ENCODE results near the gene MOB1B. TPM values are rescaled to one million over a fixed set of nuclear protein-coding genes. Genes with fewer than 3 reads are reported as not detected.

MOB1B gene
- total RNA-seq, 6 donors from 2014 or later: 10.5 to 34.3 (median 24.2) TPM

- no peak for TF ChIP-seq POLR2A (IDR thresholded peaks at IDR 0.05)
- TF ChIP-seq, protein P1, sequence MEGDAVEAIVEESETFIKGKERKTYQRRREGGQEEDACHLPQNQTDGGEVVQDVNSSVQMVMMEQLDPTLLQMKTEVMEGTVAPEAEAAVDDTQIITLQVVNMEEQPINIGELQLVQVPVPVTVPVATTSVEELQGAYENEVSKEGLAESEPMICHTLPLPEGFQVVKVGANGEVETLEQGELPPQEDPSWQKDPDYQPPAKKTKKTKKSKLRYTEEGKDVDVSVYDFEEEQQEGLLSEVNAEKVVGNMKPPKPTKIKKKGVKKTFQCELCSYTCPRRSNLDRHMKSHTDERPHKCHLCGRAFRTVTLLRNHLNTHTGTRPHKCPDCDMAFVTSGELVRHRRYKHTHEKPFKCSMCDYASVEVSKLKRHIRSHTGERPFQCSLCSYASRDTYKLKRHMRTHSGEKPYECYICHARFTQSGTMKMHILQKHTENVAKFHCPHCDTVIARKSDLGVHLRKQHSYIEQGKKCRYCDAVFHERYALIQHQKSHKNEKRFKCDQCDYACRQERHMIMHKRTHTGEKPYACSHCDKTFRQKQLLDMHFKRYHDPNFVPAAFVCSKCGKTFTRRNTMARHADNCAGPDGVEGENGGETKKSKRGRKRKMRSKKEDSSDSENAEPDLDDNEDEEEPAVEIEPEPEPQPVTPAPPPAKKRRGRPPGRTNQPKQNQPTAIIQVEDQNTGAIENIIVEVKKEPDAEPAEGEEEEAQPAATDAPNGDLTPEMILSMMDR (IDR thresholded peaks at IDR 0.05): no peak
- no peak for TF ChIP-seq POLR2AphosphoS5 (IDR thresholded peaks at IDR 0.05)
- no peak for TF ChIP-seq EP300 (IDR thresholded peaks at IDR 0.05)
- DNase-seq (peak in 1 of 2 donors; percentile 65), ATAC-seq (ENCODE audit: low FRiP score in 2 of 2) (peak in 1 of 2 donors; percentile 56)
- Histone ChIP-seq H3K4me3 (peak overlapping the region in 3 of 4 donors; percentile 65 to 94 (median 72)), H3K4me1 (peaks cover 15 to 43% (median 37%) of the 10 kb centered on the region in 4 donors), H3K9me3 (no peaks in the 10 kb centered on the region), H3K36me3 (no peaks in the 10 kb centered on the region), H3K27me3 (no peaks in the 10 kb centered on the region), H3K27ac (peak overlapping the region; percentile 85 to 92 (median 89))
- 71 to 78% methylated on average over 5 of the region's 5 CpGs for WGBS, 2 donors
Measured at GRCh38 chr4:70992391-70992881, 90.3 kb downstream of the MOB1B start.

DNA sequence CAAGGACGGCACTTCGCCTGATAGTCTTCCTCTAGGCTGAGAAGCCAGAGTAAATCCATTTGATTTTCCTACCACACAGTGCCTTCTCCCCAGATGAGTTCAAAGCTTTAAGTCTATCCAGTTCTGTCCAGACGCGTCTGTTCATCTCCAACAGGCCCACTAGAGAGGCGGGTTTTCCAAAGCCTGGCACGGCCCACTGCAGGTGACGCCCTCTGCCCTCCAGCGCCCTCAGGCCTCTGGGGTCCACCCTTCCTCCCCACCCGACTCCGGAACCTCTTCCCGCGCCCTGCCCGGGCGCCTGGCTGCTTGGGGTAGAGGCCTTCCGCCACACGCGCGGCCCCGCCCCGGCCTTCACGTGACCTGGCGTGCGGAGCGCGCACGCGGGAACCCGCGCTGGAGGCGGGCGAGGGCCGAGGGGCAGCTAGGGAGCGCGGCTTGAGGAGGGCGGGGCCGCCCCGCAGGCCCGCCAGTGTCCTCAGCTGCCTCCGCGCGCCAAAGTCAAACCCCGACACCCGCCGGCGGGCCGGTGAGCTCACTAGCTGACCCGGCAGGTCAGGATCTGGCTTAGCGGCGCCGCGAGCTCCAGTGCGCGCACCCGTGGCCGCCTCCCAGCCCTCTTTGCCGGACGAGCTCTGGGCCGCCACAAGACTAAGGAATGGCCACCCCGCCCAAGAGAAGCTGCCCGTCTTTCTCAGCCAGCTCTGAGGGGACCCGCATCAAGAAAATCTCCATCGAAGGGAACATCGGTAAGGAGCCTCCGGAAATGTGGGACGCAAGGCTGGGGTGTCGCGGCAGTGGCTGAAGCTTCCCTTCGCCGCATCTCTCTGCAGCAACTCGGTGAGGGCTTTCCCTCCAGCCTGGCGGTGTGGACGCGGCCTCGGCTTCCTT lies 91.3 kb downstream of the MOB1B start, which contains the start of gene DCK:
Gene DCK (plus strand): TSS at position 469 of the 888 bp plus-strand sequence. CDS start 187 bp downstream, at position 656.
- peak within 1 kb of the TSS; percentile 65 to 94 (median 78) for H3K4me3 ChIP-seq
- no peaks in the 10 kb centered on the region for H3K9me3 ChIP-seq
- H3K4me1 ChIP-seq: peaks cover 23 to 49% (median 41%) of the 10 kb centered on the region in 4 donors
- no peaks in the 10 kb centered on the region for H3K27me3 ChIP-seq
- H3K27ac ChIP-seq: peak within 1 kb of the TSS; percentile 85 to 92 (median 89)
- WGBS, 2 donors: 1% methylated on average over 25 to 45 of the region's 74 CpGs
- no peaks in the 10 kb centered on the region for H3K36me3 ChIP-seq
- DNase-seq: peak; percentile 92 to 99
- TF ChIP-seq EP300 (IDR thresholded peaks at IDR 0.05) (peak in 1 of 4 donors; percentile 48), POLR2AphosphoS5 (IDR thresholded peaks at IDR 0.05) (peak; percentile 74 to 83), POLR2A (IDR thresholded peaks at IDR 0.05) (peak; percentile 62 to 94 (median 74))
- TF ChIP-seq, protein P1 (IDR thresholded peaks at IDR 0.05): peak in 1 of 6 experiments; percentile 6
- ATAC-seq (ENCODE audit: low FRiP score in 2 of 2): peak; percentile 97 to 99

DNA sequence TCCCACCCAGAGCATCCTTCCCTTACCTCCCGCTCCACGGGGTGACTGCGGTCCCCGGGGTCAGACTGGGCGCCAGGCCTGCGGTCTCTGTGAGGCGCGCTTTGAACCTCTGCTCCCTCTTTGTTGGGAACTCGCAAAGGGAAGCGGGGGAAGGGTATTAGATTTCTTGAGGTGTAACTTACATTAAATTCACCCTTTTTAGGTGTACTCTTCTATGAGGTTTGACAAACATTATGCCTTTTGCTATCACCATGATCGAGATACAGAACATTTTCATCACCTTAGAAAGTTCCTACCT lies 91.8 kb downstream of the MOB1B start:
- DNase-seq (peak in 1 of 2 donors; percentile 30), ATAC-seq (ENCODE audit: low FRiP score in 2 of 2) (no peak)
- Histone ChIP-seq H3K36me3 (no peaks in the 10 kb centered on the region), H3K27ac (peak overlapping the region; percentile 85 to 92 (median 89)), H3K4me3 (peak overlapping the region; percentile 65 to 94 (median 78)), H3K27me3 (no peaks in the 10 kb centered on the region), H3K9me3 (no peaks in the 10 kb centered on the region), H3K4me1 (peaks cover 23 to 49% (median 41%) of the 10 kb centered on the region in 4 donors)
- TF ChIP-seq POLR2A (IDR thresholded peaks at IDR 0.05) (no peak), EP300 (IDR thresholded peaks at IDR 0.05) (no peak), POLR2AphosphoS5 (IDR thresholded peaks at IDR 0.05) (no peak)
- TF ChIP-seq, protein P1 (IDR thresholded peaks at IDR 0.05): no peak
- WGBS, 2 donors: 2 to 3% methylated on average over 11 of the region's 11 CpGs

- Histone ChIP-seq H3K4me1 (peaks cover 23 to 50% (median 42%) of the 10 kb centered on the region in 4 donors), H3K4me3 (peak overlapping the region; percentile 65 to 94 (median 78)), H3K27ac (peak overlapping the region; percentile 85 to 92 (median 89)), H3K36me3 (no peaks in the 10 kb centered on the region), H3K9me3 (no peaks in the 10 kb centered on the region), H3K27me3 (no peaks in the 10 kb centered on the region)
- TF ChIP-seq EP300 (IDR thresholded peaks at IDR 0.05): no peak
- TF ChIP-seq POLR2A (IDR thresholded peaks at IDR 0.05): no peak
- no peak for TF ChIP-seq POLR2AphosphoS5 (IDR thresholded peaks at IDR 0.05)
- TF ChIP-seq, protein P1 (IDR thresholded peaks at IDR 0.05): no peak
- 53 to 61% methylated on average over 10 of the region's 10 CpGs for WGBS, 2 donors
- DNase-seq (no peak), ATAC-seq (ENCODE audit: low FRiP score in 2 of 2) (no peak)
Measured at GRCh38 chr4:70994387-70995099, 92.4 kb downstream of the MOB1B start.

Measured in upper lobe of left lung (tissue), 6 donors.